Measurements from ENCODE around the gene RUFY4. TPM values are rescaled to one million over a fixed set of nuclear protein-coding genes. Genes with fewer than 3 reads are reported as not detected.
"Not testable (repeated sequence)": the region's sequence is repeated elsewhere in the genome, so short reads cannot be mapped to it uniquely, and the experiment has no call there.

RUFY4 gene
- total RNA-seq, 1 experiment from 2014 or later = 0.66 TPM

GRCh38 chr2:218097975-218098374 is 28.9 kb downstream of the RUFY4 start:
- H4K20me1 ChIP-seq (ENCODE audit: control insufficient read depth, insufficient read depth, insufficient read length) = no peaks in the 10 kb centered on the region
- no peaks in the 10 kb centered on the region for H3K79me1 ChIP-seq (ENCODE audit: insufficient read depth, low read depth, low read length, poor library complexity, severe bottlenecking)
- no peak overlapping the region for H2BK15ac ChIP-seq (ENCODE audit: low read depth, low read length)
- Mint-ChIP-seq H3K4me3 (no peak overlapping the region), H3K4me1 (no peaks in the 10 kb centered on the region), H3K9me3 (peaks cover 0 to 4% of the 10 kb centered on the region in 2 experiments; a peak in 1 of 5 replicates), H3K36me3 (ENCODE audit: insufficient read depth in 1 of 3, low read depth in 3 of 3) (no peaks in the 10 kb centered on the region), H3K27ac (no peak overlapping the region), H3K27me3 (ENCODE audit: low read depth) (peaks cover 32% of the 10 kb centered on the region)
- H3K9me3 ChIP-seq (ENCODE audit: control insufficient read depth, low read depth, low read length) = no peaks in the 10 kb centered on the region
- H3K18ac ChIP-seq (ENCODE audit: insufficient read length, low read depth, low read length) = no peak overlapping the region
- no peak overlapping the region for H3K56ac ChIP-seq (ENCODE audit: insufficient read length, low read depth, low read length)
- H3K4me1 ChIP-seq (ENCODE audit: insufficient read depth, low read length) = no peaks in the 10 kb centered on the region
- DNase-seq = no peak
- H2AK5ac ChIP-seq (ENCODE audit: insufficient read length, low read length) = no peak overlapping the region
- H3T11ph ChIP-seq (ENCODE audit: low read length) = no peak overlapping the region
- no peak overlapping the region for H2BK120ac ChIP-seq (ENCODE audit: low read depth, low read length, poor library complexity, severe bottlenecking)
- no peak overlapping the region for H3K14ac ChIP-seq (ENCODE audit: insufficient read depth, low read length)
- H4K8ac ChIP-seq (replicated peaks; ENCODE audit: insufficient read length, low read depth, low read length) = no peak overlapping the region
- H4K91ac ChIP-seq (ENCODE audit: insufficient read length, low read depth, low read length) = no peak overlapping the region
- no peak overlapping the region for H2BK5ac ChIP-seq (ENCODE audit: insufficient read length, low read length)
- no peak overlapping the region for H3K23ac ChIP-seq (ENCODE audit: insufficient read length, low read depth, low read length)
- no peaks in the 10 kb centered on the region for H3K79me2 ChIP-seq (ENCODE audit: insufficient read depth, low read length)
- H3K23me2 ChIP-seq (ENCODE audit: insufficient read length, low read depth, low read length, poor library complexity, severe bottlenecking) = no peaks in the 10 kb centered on the region
- no peak overlapping the region for H4K5ac ChIP-seq (ENCODE audit: insufficient read length, low read depth, low read length)
- no peak overlapping the region for H3K4me2 ChIP-seq (ENCODE audit: insufficient read depth, insufficient read length, low read length)
- H3K9ac ChIP-seq (ENCODE audit: extremely low read depth, insufficient read length, low read length) = no peak overlapping the region
- no peaks in the 10 kb centered on the region for H3K27me3 ChIP-seq (ENCODE audit: insufficient read depth, low read length)
- no peak overlapping the region for H2AFZ ChIP-seq (ENCODE audit: low read length)
- H3K27ac ChIP-seq (ENCODE audit: insufficient read length, low read depth, low read length) = no peak overlapping the region
- H2BK12ac ChIP-seq (ENCODE audit: insufficient read length, low read depth, low read length) = no peak overlapping the region
- H3K4ac ChIP-seq (ENCODE audit: low read depth, low read length) = no peak overlapping the region
- TF ChIP-seq CTCF (conservative IDR thresholded peaks at IDR 0.05) = no peak
- H2BK20ac ChIP-seq (ENCODE audit: low read depth, low read length, poor library complexity, severe bottlenecking) = no peak overlapping the region
- no CpG with 5 or more reads among the region's 3 CpGs for WGBS (ENCODE audit: extremely low coverage, insufficient read length, low lambda C conversion rate)

GRCh38 chr2:218108834-218109233 is 39.8 kb downstream of the RUFY4 start:
- not testable (repeated sequence) for H3K4ac ChIP-seq (ENCODE audit: low read depth, low read length); H3K4me1 Mint-ChIP-seq; H3K4me1 ChIP-seq (ENCODE audit: insufficient read depth, low read length); H2AFZ ChIP-seq (ENCODE audit: low read length); H4K8ac ChIP-seq (replicated peaks; ENCODE audit: insufficient read length, low read depth, low read length); H3K14ac ChIP-seq (ENCODE audit: insufficient read depth, low read length); H2BK15ac ChIP-seq (ENCODE audit: low read depth, low read length); H3K4me2 ChIP-seq (ENCODE audit: insufficient read depth, insufficient read length, low read length); H3K23me2 ChIP-seq (ENCODE audit: insufficient read length, low read depth, low read length, poor library complexity, severe bottlenecking); H3K27ac ChIP-seq (ENCODE audit: insufficient read length, low read depth, low read length); H3K9ac ChIP-seq (ENCODE audit: extremely low read depth, insufficient read length, low read length); H4K20me1 ChIP-seq (ENCODE audit: control insufficient read depth, insufficient read depth, insufficient read length); H3K27me3 ChIP-seq (ENCODE audit: insufficient read depth, low read length); H3K56ac ChIP-seq (ENCODE audit: insufficient read length, low read depth, low read length); H3K79me2 ChIP-seq (ENCODE audit: insufficient read depth, low read length); H2AK5ac ChIP-seq (ENCODE audit: insufficient read length, low read length); H3K79me1 ChIP-seq (ENCODE audit: insufficient read depth, low read depth, low read length, poor library complexity, severe bottlenecking); H2BK120ac ChIP-seq (ENCODE audit: low read depth, low read length, poor library complexity, severe bottlenecking); H4K91ac ChIP-seq (ENCODE audit: insufficient read length, low read depth, low read length); H3K4me3 Mint-ChIP-seq; H3K27ac Mint-ChIP-seq; H4K5ac ChIP-seq (ENCODE audit: insufficient read length, low read depth, low read length); H2BK12ac ChIP-seq (ENCODE audit: insufficient read length, low read depth, low read length); H2BK5ac ChIP-seq (ENCODE audit: insufficient read length, low read length); H2BK20ac ChIP-seq (ENCODE audit: low read depth, low read length, poor library complexity, severe bottlenecking); DNase-seq; H3K23ac ChIP-seq (ENCODE audit: insufficient read length, low read depth, low read length); H3K18ac ChIP-seq (ENCODE audit: insufficient read length, low read depth, low read length); H3K9me3 ChIP-seq (ENCODE audit: control insufficient read depth, low read depth, low read length); H3T11ph ChIP-seq (ENCODE audit: low read length)
- H3K9me3 Mint-ChIP-seq = peaks cover 54 to 55% of the 10 kb centered on the region in 2 experiments
- peaks cover 12 to 19% (median 12%) of the 10 kb centered on the region in 3 experiments for H3K36me3 Mint-ChIP-seq (ENCODE audit: insufficient read depth in 1 of 3, low read depth in 3 of 3)
- peaks cover 49% of the 10 kb centered on the region for H3K27me3 Mint-ChIP-seq (ENCODE audit: low read depth)
- WGBS (ENCODE audit: extremely low coverage, insufficient read length, low lambda C conversion rate) = no CpG with 5 or more reads among the region's 7 CpGs

Data from H9 (cell line).